Measurements from ENCODE around the gene TMEM92. TPM values are rescaled to one million over a fixed set of nuclear protein-coding genes. Genes with fewer than 3 reads are reported as not detected.
A peak's percentile ranks its signal among the peaks of the same experiment; 100 is the strongest.

The TMEM92 gene
- total and polyA plus RNA-seq, 8 donors = 0.11 to 1.00 (median 0.26) TPM

- DNase-seq (no peak), FAIRE-seq (no peak), ATAC-seq (no peak)
- no peaks in the 10 kb centered on the region for H3K9me3 ChIP-seq
- no peak for TF ChIP-seq CTCF (IDR thresholded peaks at IDR 0.05)
- no peaks in the 10 kb centered on the region for H3K27me3 ChIP-seq
- H3K36me3 ChIP-seq = no peaks in the 10 kb centered on the region
- H3K27ac ChIP-seq = no peak overlapping the region
- WGBS, 2 donors = 37 to 45% methylated on average over 3 of the region's 3 CpGs
- no peak overlapping the region for H3K4me3 ChIP-seq
- H3K4me1 ChIP-seq = peaks cover 0 to under 1% (median 0%) of the 10 kb centered on the region in 3 donors
- intact Hi-C loops (cut with DNase I) = no loop called here
Observed at GRCh38 chr17:50310455-50311111, 36.3 kb downstream of the TMEM92 start.

- ATAC-seq (no peak), DNase-seq (no peak), FAIRE-seq (no peak)
- no peak overlapping the region for H3K27ac ChIP-seq
- no peak for TF ChIP-seq CTCF (IDR thresholded peaks at IDR 0.05)
- H3K9me3 ChIP-seq = no peaks in the 10 kb centered on the region
- 47 to 64% methylated on average over 1 of the region's 1 CpG for WGBS, 2 donors
- no peak overlapping the region for H3K4me3 ChIP-seq
- intact Hi-C loops (cut with DNase I) = no loop called here
- H3K27me3 ChIP-seq = no peaks in the 10 kb centered on the region
- no peaks in the 10 kb centered on the region for H3K36me3 ChIP-seq
- H3K4me1 ChIP-seq = no peaks in the 10 kb centered on the region
Observed at GRCh38 chr17:50311112-50311460, 36.8 kb downstream of the TMEM92 start.

DNA sequence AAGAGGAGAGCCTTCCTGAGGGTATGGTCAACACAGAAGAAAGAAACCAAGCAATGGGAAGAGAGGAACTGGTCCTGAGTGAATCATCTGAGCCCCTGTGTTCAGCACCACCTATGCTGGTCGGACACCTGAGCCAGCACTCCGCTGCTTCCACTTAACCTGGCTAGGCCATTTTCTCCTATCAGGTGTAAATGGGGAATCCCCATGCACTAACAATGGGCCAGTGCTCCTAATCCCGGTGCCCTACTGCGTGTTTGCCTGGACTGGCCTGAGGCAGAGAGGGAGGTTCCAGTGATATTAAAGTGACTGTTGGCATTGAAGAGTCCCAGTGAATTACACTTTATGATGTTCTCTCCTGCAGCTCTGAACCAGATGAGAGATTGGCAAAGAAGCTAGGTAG is 37.2 kb downstream of the TMEM92 start:
- no peaks in the 10 kb centered on the region for H3K9me3 ChIP-seq
- no peaks in the 10 kb centered on the region for H3K27me3 ChIP-seq
- H3K27ac ChIP-seq = no peak overlapping the region
- no peaks in the 10 kb centered on the region for H3K36me3 ChIP-seq
- no peaks in the 10 kb centered on the region for H3K4me1 ChIP-seq
- FAIRE-seq = no peak
- H3K4me3 ChIP-seq = no peak overlapping the region
- no peak for DNase-seq
- intact Hi-C loops (cut with DNase I) = no loop called here
- ATAC-seq = no peak
- WGBS, 2 donors = 58 to 76% methylated on average over 4 of the region's 4 CpGs
- no peak for TF ChIP-seq CTCF (IDR thresholded peaks at IDR 0.05)

DNA sequence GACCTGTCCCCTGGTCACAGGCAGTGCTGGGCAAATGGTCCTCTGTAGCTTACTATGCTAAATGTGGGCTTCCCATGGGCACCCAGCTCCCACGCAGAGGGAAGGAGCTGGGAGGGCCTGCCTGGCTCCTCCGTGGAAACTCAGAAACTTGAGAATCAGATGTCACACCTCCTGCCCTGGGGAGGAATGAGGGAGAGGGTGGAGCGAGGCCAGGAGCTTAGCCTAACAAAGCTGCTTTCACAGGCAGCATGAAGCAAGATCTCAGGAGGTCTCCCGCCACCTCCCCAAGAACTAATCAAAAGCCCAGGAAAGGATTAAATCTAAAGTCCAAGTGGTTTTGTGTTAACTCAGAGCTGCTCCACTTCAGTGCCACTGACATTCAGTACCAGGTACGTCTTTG is 38.0 kb downstream of the TMEM92 start:
- Histone ChIP-seq H3K4me1 (no peaks in the 10 kb centered on the region), H3K9me3 (no peaks in the 10 kb centered on the region), H3K4me3 (no peak overlapping the region), H3K36me3 (no peaks in the 10 kb centered on the region), H3K27ac (no peak overlapping the region), H3K27me3 (no peaks in the 10 kb centered on the region)
- FAIRE-seq (no peak), ATAC-seq (no peak), DNase-seq (no peak)
- TF ChIP-seq CTCF (IDR thresholded peaks at IDR 0.05) = no peak
- WGBS, 2 donors = 63 to 66% methylated on average over 5 of the region's 5 CpGs
- intact Hi-C loops (cut with DNase I) = no loop called here

- intact Hi-C loops (cut with DNase I) = no loop called here
- TF ChIP-seq CTCF (IDR thresholded peaks at IDR 0.05) = no peak
- H3K9me3 ChIP-seq = no peaks in the 10 kb centered on the region
- H3K27ac ChIP-seq = no peak overlapping the region
- H3K36me3 ChIP-seq = no peaks in the 10 kb centered on the region
- DNase-seq (peak in 1 of 6 donors; percentile 10), FAIRE-seq (no peak), ATAC-seq (no peak)
- WGBS, 2 donors = 77 to 83% methylated on average over 6 of the region's 6 CpGs
- no peaks in the 10 kb centered on the region for H3K27me3 ChIP-seq
- H3K4me3 ChIP-seq = no peak overlapping the region
- H3K4me1 ChIP-seq = no peaks in the 10 kb centered on the region
Observed at GRCh38 chr17:50314456-50315011, 40.3 kb downstream of the TMEM92 start.
